IMR-90 (cell line): ENCODE results near the gene CLCN6. TPM values are rescaled to one million over a fixed set of nuclear protein-coding genes. Genes with fewer than 3 reads are reported as not detected.
A peak's percentile ranks its signal among the peaks of the same experiment; 100 is the strongest.

ENCODE experiments used
- ATAC-seq: fragments of 200-7000 bp; cut with Tn5 transposase; 2 replicates; pipeline ENCODE4 v1.9.1; 2020; ENCODE audit warnings: low read depth, mild to moderate bottlenecking, moderate library complexity
- BruUV-seq: library from RNA; stranded (reverse); fragments of 400-500 nt; replicated peaks from 2 replicates; lab custom pipeline; 2021; lab: Mats Ljungman, UMichigan
- CTCF ChIA-PET: fragments of 300-600 bp; formaldehyde crosslinking; extraction: SDS; loops from one replicate; lab custom pipeline; 2021; ENCODE audit warnings: antibody characterized with exemption; lab: Yijun Ruan, JAX
- POLR2A ChIA-PET: fragments of 300-600 bp; sonication (Branson Sonifier 250); formaldehyde crosslinking; loops from one replicate; lab custom pipeline; 2022; ENCODE audit warnings: antibody characterized with exemption; ENCODE audit not compliant: unreplicated experiment; lab: Charles Lee
- DNase-seq: peaks from one replicate; pipeline ENCODE4 v3.0.0; 2013
- H2AFZ ChIP-seq: replicated peaks from 2 replicates; pipeline ENCODE3; 2013; ENCODE audit warnings: low read length, mild to moderate bottlenecking; ENCODE audit not compliant: poor library complexity
- H2AK5ac ChIP-seq: 2 replicates; pipeline ENCODE4 v1.6.1; 2013; ENCODE audit warnings: low read depth, low read length, inconsistent platforms
- H2AK9ac ChIP-seq: replicated peaks from 2 replicates; pipeline ENCODE3; 2013; ENCODE audit warnings: mild to moderate bottlenecking, low read depth, low read length, moderate library complexity; ENCODE audit not compliant: poor library complexity
- H2BK120ac ChIP-seq: 2 replicates; pipeline ENCODE4 v1.6.1; 2013; ENCODE audit warnings: low read depth, low read length, inconsistent platforms
- H2BK15ac ChIP-seq: 3 replicates; pipeline ENCODE4 v1.6.1; 2013; ENCODE audit warnings: low read depth, low read length, inconsistent platforms
- H2BK20ac ChIP-seq: 2 replicates; pipeline ENCODE4 v1.6.1; 2013; ENCODE audit warnings: low read depth, mild to moderate bottlenecking, inconsistent platforms, low read length, moderate library complexity
- H2BK5ac ChIP-seq: 2 replicates; pipeline ENCODE4 v1.6.1; 2013; ENCODE audit warnings: mild to moderate bottlenecking, low read depth, low read length, inconsistent platforms; ENCODE audit not compliant: poor library complexity, severe bottlenecking
- H3K14ac ChIP-seq: replicated peaks from 2 replicates; pipeline ENCODE4 v1.6.1; 2013; ENCODE audit warnings: low read depth, low read length, inconsistent platforms
- H3K18ac ChIP-seq: 2 replicates; pipeline ENCODE4 v1.6.1; 2013; ENCODE audit warnings: low read depth, low read length, control low read depth
- H3K23ac ChIP-seq: 2 replicates; pipeline ENCODE4 v1.6.1; 2013; ENCODE audit warnings: low read depth, low read length, inconsistent platforms
- H3K27ac ChIP-seq: 2 replicates; pipeline ENCODE4 v1.5.1; 2013; ENCODE audit warnings: mild to moderate bottlenecking, control low read depth, low read length; ENCODE audit not compliant: insufficient read depth
- H3K27me3 ChIP-seq: 2 replicates; pipeline ENCODE4 v1.6.1; 2013; ENCODE audit warnings: low read length; ENCODE audit not compliant: control insufficient read depth, insufficient read depth
- H3K36me3 ChIP-seq: 2 replicates; pipeline ENCODE4 v1.6.1; 2013; ENCODE audit warnings: low read length, mixed read lengths; ENCODE audit not compliant: control insufficient read depth, insufficient read depth
- H3K4ac ChIP-seq: 2 replicates; pipeline ENCODE4 v1.6.1; 2013; ENCODE audit warnings: low read depth, low read length, inconsistent platforms
- H3K4me1 ChIP-seq: 2 replicates; pipeline ENCODE4 v1.6.1; 2013; ENCODE audit warnings: low read length, mixed read lengths; ENCODE audit not compliant: control insufficient read depth, insufficient read depth
- H3K4me2 ChIP-seq: 2 replicates; pipeline ENCODE4 v1.6.1; 2013; ENCODE audit warnings: low read depth, mild to moderate bottlenecking, control low read depth, low read length, moderate library complexity
- H3K4me3 ChIP-seq: 2 replicates; pipeline ENCODE4 v1.5.1; 2013; ENCODE audit warnings: low read depth, mild to moderate bottlenecking, control low read depth, low read length, moderate library complexity; ENCODE audit not compliant: insufficient read depth
- H3K56ac ChIP-seq: 2 replicates; pipeline ENCODE4 v1.6.1; 2013; ENCODE audit warnings: low read length, inconsistent platforms; ENCODE audit not compliant: insufficient read depth; ENCODE audit errors: extremely low read depth
- H3K79me1 ChIP-seq, 2 experiments: 2 replicates each; pipeline ENCODE4 v1.6.1; 2013; ENCODE audit warnings: low read length in 2 of 2, inconsistent platforms in 1 of 2, low read depth in 1 of 2
- H3K9ac ChIP-seq: 2 replicates; pipeline ENCODE4 v1.6.1; 2013; ENCODE audit warnings: low read depth, low read length, control low read depth
- H3K9me1 ChIP-seq: 2 replicates; pipeline ENCODE4 v1.6.1; 2013; ENCODE audit warnings: low read length, inconsistent platforms; ENCODE audit not compliant: insufficient read depth
- H3K9me3 ChIP-seq: 2 replicates; pipeline ENCODE4 v1.6.1; 2013; ENCODE audit warnings: low read length; ENCODE audit not compliant: control insufficient read depth, insufficient read depth
- H4K20me1 ChIP-seq: 2 replicates; pipeline ENCODE4 v1.6.1; 2013; ENCODE audit warnings: low read length, inconsistent platforms; ENCODE audit not compliant: insufficient read depth
- H4K5ac ChIP-seq: 2 replicates; pipeline ENCODE4 v1.6.1; 2013; ENCODE audit warnings: mild to moderate bottlenecking, low read depth, low read length, control low read depth
- H4K8ac ChIP-seq, 2 experiments: 2 replicates each; pipeline ENCODE4 v1.6.1; 2013; ENCODE audit warnings: low read depth in 2 of 2, low read length in 2 of 2, control low read depth in 1 of 2, inconsistent platforms in 1 of 2
- H4K91ac ChIP-seq: 2 replicates; pipeline ENCODE4 v1.6.1; 2013; ENCODE audit warnings: low read depth, low read length, inconsistent platforms; ENCODE audit not compliant: insufficient read depth
- CHD1 ChIP-seq: IDR thresholded peaks from 2 replicates; pipeline ENCODE4 v1.6.1; 2012; ENCODE audit warnings: low read depth, low read length, improper control_type of control experiment
- ELK1 ChIP-seq: fragments of 150-350 bp; IDR thresholded peaks from 2 replicates; pipeline ENCODE4 v1.6.1; 2016; ENCODE audit warnings: low read depth, mild to moderate bottlenecking, low read length, moderate library complexity, borderline replicate concordance
- FOS ChIP-seq: fragments of 150-350 bp; IDR thresholded peaks from 2 replicates; pipeline ENCODE4 v1.6.1; 2016; ENCODE audit warnings: low read depth, low read length
- WGBS, 2 experiments: methylation state at CpG; one replicate each; pipeline versions ENCODE4 v1.1.5 to v1.1.7; 2013; ENCODE audit warnings: missing lambda C conversion rate in 2 of 2; ENCODE audit not compliant: insufficient read length in 1 of 2; ENCODE audit errors: extremely low coverage in 2 of 2; 5-methylcytosine and 5-hydroxymethylcytosine counted together
- dilution Hi-C: fragments of 300-500 bp; cut with HindIII; formaldehyde crosslinking; loops from one replicate; pipeline ENCODE4 v1.14.3; 2018; ENCODE audit warnings: low sequenced_read_pairs; ENCODE audit not compliant: unreplicated experiment
- in situ Hi-C: fragments of 300-500 bp; cut with MboI; formaldehyde crosslinking; loops from 3 replicates; pipeline ENCODE4 v1.14.3; 2019; ENCODE audit warnings: low sequenced_read_pairs, inconsistent platforms, mixed read lengths
- intact Hi-C: fragments of 100-400 bp; cut with micrococcal nuclease; formaldehyde crosslinking; loops from 2 replicates; pipeline ENCODE4 v1.10.0; 2022
- polyA plus RNA-seq, 3 experiments: library from polyadenylated mRNA; depleted of rRNA; stranded (reverse); fragments of >200 nt; gene quantifications; 2 replicates each; pipeline ENCODE4 v1.2.3, GENCODE V29; 2012; ENCODE audit warnings: low replicate concordance in 1 of 3
- total RNA-seq: library from RNA; depleted of rRNA; stranded (reverse); fragments of >200 nt; gene quantifications from 2 replicates; pipeline ENCODE4 v1.2.3, GENCODE V29; 2012

Gene CLCN6
- total and polyA plus RNA-seq, 2 of the 4 experiments (the other 2 are of a cell fraction) = 4.1 to 10.6 TPM

- POLR2A ChIA-PET = no interaction called here
- H4K5ac ChIP-seq = no peak overlapping the region
- no peak overlapping the region for H3K18ac ChIP-seq
- H3K27ac ChIP-seq = no peak overlapping the region
- WGBS, 2 experiments = 100% methylated on average over 1 of the region's 8 CpGs; no CpG with 5 or more reads in 1 of the 2 experiments
- H3K9ac ChIP-seq = no peak overlapping the region
- H3K4me3 ChIP-seq = no peak overlapping the region
- CTCF ChIA-PET = no interaction called here
- H2AK5ac ChIP-seq = no peak overlapping the region
- no peak overlapping the region for H3K23ac ChIP-seq
- H3K4me1 ChIP-seq = peaks cover 17% of the 10 kb centered on the region
- no peak overlapping the region for H4K8ac ChIP-seq
- peaks cover 28% of the 10 kb centered on the region for H3K36me3 ChIP-seq
- no peak overlapping the region for H3K56ac ChIP-seq
- no peak for TF ChIP-seq FOS
- TF ChIP-seq ELK1 = no peak
- no peak for TF ChIP-seq CHD1
- H2BK15ac ChIP-seq = no peak overlapping the region
- H2BK20ac ChIP-seq = no peak overlapping the region
- dilution Hi-C loops = no loop called here
- no peak overlapping the region for H4K91ac ChIP-seq
- no peak overlapping the region for H3K4me2 ChIP-seq
- H3K9me3 ChIP-seq = no peaks in the 10 kb centered on the region
- H4K20me1 ChIP-seq = no peaks in the 10 kb centered on the region
- DNase-seq (no peak), ATAC-seq (no peak)
- H3K27me3 ChIP-seq = no peaks in the 10 kb centered on the region
- H2AK9ac ChIP-seq = peak overlapping the region; percentile 37
- peaks cover 4 to 38% of the 10 kb centered on the region in 2 experiments; a peak in 3 of 4 replicates for H3K79me1 ChIP-seq
- H2BK120ac ChIP-seq = no peak overlapping the region
- intact Hi-C loops = loop anchor here (5.0 kb wide), 1 partner anchor 118 kb away; the partner anchor contains the start of gene MAD2L2
- H2BK5ac ChIP-seq = no peak overlapping the region
- peaks cover 3% of the 10 kb centered on the region; the same call in 1 of the 2 replicates for H3K9me1 ChIP-seq
- no peak overlapping the region for H2AFZ ChIP-seq
- H3K14ac ChIP-seq = no peak overlapping the region
- in situ Hi-C loops = no loop called here
- no peak overlapping the region for H3K4ac ChIP-seq
- no TSS peak for BruUV-seq
Observed at GRCh38 chr1:11800391-11800755, 5.6 kb upstream of the CLCN6 start.
